NCI-H510A treated with DMSO at 0.1 percent for 48 hours (cell line): Measurements from ENCODE around the gene EFCAB5.
"Not testable (repeated sequence)": the region's sequence is repeated elsewhere in the genome, so short reads cannot be mapped to it uniquely, and the experiment has no call there.

Source experiments
- DNase-seq: peaks from one replicate; lab custom pipeline; 2025; lab: John Stamatoyannopoulos, UW

The EFCAB5 gene

GRCh38 chr17:29941334-29941733, at the start of gene EFCAB5:
EFCAB5 (plus strand) TSS chr17:29941634; CDS start chr17:29941797, 163 bp downstream.
- DNase-seq = no peak

DNA sequence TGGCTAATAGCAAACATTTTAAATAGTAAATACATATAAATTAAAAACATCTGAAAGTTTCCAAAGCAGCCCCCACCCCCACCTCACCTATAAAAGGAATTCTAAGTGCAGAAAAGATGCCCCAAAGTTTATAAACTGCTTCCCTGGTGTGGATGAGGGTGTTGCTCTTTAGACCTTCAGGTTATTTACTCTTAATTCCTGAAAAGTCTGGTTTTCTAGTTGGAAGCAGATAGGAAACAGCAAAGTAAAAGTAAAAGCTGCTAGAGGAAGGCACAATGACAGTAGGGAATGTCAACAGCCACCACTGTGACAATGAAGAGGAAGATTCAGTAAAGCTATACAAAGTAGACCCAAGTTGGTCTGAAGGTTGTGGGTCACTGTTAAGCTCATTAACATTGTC, 49.2 kb upstream of the EFCAB5 start:
- DNase-seq = no peak

DNA sequence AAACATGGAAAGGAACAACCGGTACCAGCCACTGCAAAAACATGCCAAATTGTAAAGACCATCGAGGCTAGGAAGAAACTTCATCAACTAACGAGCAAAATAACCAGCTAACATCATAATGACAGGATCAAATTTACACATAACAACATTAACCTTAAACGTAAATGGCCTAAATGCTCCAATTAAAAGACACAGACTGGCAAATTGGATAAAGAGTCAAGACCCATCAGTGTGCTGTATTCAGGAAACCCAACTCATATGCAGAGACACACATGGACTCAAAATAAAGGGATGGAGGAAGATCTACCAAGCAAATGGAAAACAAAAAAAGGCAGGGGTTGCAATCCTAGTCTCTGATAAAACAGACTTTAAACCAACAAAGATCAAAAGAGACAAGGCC, 44.3 kb upstream of the EFCAB5 start:
- DNase-seq = not testable (repeated sequence)

DNA sequence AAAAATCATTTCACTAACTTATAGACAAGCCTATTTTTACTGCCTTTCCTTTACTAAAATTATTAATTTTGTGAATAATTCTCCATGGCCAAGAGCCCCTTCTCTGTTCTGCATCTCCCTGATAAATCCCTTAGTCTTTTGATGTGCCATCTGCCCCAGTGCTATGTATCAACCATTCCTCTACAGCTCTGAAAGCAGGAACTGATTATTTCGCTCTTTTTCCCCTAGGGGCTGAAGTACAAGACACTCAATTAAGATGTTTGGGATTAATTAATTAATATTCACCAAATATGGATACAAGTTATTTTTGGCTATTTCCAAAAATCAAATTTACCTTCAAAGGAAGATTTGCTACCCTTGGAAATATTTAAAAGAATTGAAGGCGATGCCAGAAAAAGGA, 38.0 kb upstream of the EFCAB5 start:
- DNase-seq = no peak

- no peak for DNase-seq
Observed at GRCh38 chr17:29905086-29905878, 36.2 kb upstream of the EFCAB5 start.

GRCh38 chr17:29905879-29906167, 35.6 kb upstream of the EFCAB5 start:
- DNase-seq = no peak

DNA sequence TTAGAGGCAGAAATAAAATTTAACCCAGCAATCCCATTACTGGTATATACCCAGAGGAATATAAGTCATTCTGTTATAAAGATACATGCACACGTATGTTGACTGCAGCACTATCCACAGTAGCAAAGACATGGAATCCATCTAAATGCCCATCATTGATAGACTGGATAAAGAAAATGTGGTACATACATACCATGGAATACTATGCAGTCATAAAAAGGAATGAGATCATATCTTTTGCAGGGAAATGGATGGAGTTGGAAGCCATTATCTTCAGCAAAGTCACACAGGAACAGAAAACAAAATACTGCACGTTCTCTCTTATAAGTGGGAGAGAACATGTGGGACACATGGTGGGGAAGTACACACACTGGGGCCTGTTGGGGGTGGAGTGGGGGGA, 34.5 kb upstream of the EFCAB5 start:
- DNase-seq = no peak

- no peak for DNase-seq
Observed at GRCh38 chr17:29909236-29910003, 32.0 kb upstream of the EFCAB5 start.

GRCh38 chr17:29911641-29912177, 29.7 kb upstream of the EFCAB5 start:
- DNase-seq = no peak

GRCh38 chr17:29914819-29915537, 26.5 kb upstream of the EFCAB5 start:
- DNase-seq = no peak

GRCh38 chr17:29918016-29918415, 23.4 kb upstream of the EFCAB5 start:
- DNase-seq = no peak

GRCh38 chr17:29918922-29919856, 22.2 kb upstream of the EFCAB5 start:
- no peak for DNase-seq

GRCh38 chr17:29924786-29925185, 16.6 kb upstream of the EFCAB5 start:
- DNase-seq = no peak

DNA sequence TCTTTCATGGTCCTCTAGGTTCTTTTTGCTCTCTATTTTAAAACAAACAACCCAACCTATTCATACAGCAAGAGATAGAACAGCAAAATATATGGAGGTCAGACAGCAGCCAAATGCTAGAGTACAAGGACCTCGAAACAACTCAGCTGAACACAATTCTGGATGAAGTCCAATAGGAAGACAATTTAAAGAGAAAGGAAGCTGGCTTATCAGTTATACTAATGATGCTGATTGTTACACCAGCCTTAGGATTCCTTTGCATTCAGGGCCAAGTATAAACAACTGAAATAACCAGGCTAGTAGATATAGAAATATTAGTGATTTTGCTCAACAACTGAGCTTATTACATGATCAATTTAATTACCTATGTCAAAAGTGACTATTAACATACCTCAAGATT, 13.9 kb upstream of the EFCAB5 start:
- DNase-seq = no peak

GRCh38 chr17:29929006-29929532, 12.4 kb upstream of the EFCAB5 start:
- peak; percentile 80 for DNase-seq

- peak; percentile 94 for DNase-seq
Observed at GRCh38 chr17:29929533-29930408, 11.7 kb upstream of the EFCAB5 start, which contains the start of gene SSH2. SSH2 (minus strand) TSS chr17:29930228; CDS start chr17:29930000, 228 bp downstream.

DNA sequence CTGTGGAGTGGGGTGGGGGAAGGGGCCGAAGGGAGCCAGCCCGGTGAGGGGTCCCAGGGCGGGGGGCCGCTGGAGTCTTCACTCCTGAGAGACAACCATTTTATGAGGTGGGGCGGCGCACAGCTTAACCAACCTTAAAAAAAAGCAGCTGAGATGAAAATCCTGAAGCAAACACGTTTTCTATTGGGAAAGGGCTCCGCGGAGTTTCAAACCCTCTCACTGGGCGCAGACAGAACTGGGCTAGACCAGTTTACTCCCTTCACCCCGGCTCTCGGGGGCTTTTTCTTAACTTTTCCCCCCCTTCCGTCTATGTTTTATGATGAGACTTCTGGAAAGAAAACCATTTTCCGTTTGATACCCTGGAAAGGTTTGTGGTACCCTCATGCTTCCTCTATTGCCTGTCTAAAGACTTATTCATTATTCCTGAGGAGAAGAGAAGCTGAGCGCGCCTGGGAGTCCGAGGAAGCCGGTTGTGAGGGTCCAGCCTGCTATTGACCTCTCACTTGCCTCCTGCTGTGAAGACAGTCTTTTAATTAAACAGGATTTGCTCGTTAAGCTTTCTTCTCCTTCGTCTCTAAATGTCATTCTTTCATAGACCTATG, 10.9 kb upstream of the EFCAB5 start:
- peak; percentile 84 for DNase-seq

DNA sequence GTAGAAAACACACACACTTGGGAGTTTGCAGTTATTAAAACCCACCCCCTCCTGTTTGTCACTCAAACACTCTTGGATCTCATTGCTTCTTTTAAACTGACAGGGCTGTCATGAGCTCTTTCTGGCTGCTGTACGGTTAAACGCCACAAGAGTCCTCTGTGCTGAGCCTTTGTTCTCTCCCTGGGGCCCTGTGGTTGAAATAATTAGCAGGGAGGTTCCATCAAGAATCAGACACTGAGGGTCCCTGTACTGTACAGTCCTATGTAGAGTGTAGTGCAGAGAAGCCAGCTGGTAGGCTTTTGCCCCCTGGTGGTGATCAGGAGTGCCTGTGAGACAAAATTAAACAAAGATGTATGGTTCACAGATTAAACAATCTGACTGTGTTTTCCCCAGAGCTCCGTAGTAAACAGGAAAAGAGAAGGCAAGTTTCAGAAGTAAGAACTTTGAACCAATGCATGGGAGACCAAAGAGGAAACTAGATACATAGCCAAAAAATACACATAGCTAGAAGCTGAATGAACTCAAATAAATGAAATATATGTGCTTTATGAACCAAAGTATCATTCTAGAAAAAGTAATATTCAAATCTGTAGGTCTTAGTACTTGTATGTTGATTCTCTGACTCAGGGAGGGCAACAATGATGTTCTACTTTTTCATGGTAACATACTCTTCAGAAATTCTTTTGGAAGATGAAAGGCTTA, 10.1 kb upstream of the EFCAB5 start:
- peak; percentile 89 for DNase-seq

DNA sequence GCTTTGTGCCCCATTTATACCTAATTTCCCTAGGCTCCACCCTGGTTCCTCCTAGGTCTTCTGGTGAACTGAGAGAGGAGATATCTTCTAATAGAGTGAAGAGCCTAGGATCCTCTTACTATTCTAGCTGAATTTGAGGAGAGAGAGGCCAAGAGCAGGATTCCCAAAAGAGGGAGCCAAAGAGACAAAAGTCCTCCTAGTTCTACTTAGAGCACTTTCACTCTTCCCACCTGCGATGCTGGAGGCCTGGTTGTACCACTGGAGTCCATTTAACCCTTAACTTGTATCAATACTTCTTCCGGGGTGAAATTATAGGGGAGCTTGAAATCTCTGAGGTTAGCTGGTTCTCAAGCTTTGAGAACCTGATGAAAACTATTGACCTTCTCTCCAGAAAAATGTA, 8.1 kb upstream of the EFCAB5 start:
- peak; percentile 55 for DNase-seq
